Measurements from ENCODE around the gene GSG1.

DNA sequence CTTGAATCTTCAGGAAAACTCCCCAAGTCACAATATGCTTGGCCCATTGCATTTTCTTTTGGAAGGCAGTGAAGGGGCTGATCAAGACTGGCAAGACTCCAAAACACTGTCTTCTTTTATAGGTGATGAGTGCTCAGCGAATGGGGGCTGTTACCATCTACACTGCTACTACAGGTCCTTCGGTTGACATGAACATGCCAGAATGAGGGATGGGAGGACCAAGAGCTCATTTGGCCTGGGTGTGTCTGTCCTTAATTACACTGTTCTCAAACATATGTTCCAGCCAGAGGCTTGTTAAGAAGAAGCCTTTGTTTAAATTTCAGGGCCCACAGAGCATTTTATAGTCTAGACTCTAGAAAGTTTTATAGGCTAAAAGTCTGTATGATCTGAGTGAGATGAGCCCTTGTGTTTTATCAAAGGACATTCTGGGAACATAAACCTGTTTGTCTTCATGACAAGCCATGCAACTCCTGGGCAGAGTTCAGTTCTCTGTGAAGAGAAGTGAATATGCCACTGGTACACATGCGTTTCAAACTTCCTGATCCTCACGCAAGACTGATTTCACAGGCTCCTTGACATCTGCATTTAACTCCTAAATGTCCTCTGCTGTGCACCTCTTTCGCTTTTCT is 64.0 kb downstream of the GSG1 start:
- TF ChIP-seq POLR2AphosphoS5 (IDR thresholded peaks at IDR 0.05; ENCODE audit: borderline replicate concordance, low read depth, low read length) (no peak), EZH2 (IDR thresholded peaks at IDR 0.05) (no peak)
